ENCODE results near the gene IL17REL. TPM values are rescaled to one million over a fixed set of nuclear protein-coding genes. Genes with fewer than 3 reads are reported as not detected.

The IL17REL gene
- total and polyA plus RNA-seq, 2 of the 13 experiments (the other 11 are each of a cell fraction or from before 2014, with no cell fraction given), result not detected

- no peaks in the 10 kb centered on the region for H3K79me2 ChIP-seq (ENCODE audit: insufficient read depth, low read length)
- no peaks in the 10 kb centered on the region for H3K36me3 ChIP-seq (replicated peaks in 1 of 2; ENCODE audit: control insufficient read depth in 1 of 2, insufficient read depth in 2 of 2, low read length in 2 of 2)
- no peak for FAIRE-seq
- no peaks in the 10 kb centered on the region for H4K20me1 ChIP-seq (ENCODE audit: insufficient read depth, low read length)
- H3K9me3 ChIP-seq (ENCODE audit: low read length), result no peaks in the 10 kb centered on the region
- no peak overlapping the region for H3K4me2 ChIP-seq (ENCODE audit: low read depth, low read length)
- ChIA-PET POLR2A (no interaction called here), CTCF (ENCODE audit: low intra/inter-chr PET ratio, low total read pairs) (interaction anchor here (3.8 kb wide), 1 partner anchor 102 kb away, joined by 63 read pairs; no protein-coding TSS in a partner anchor)
- H2AFZ ChIP-seq (ENCODE audit: low read length), result no peak overlapping the region
- in situ Hi-C loops (cut with HindIII; ENCODE audit: extremely low pct_ligation_motif_present, low pct_unique_long_range_greater_than_20kb), result loop anchor here (5.0 kb wide), 2 partner anchors 100 to 265 kb away; no protein-coding TSS in a partner anchor
- intact Hi-C loops (cut with micrococcal nuclease; ENCODE audit: unreplicated experiment), result loop anchor here (5.0 to 10.0 kb wide), 2 partner anchors 40 to 267 kb away; no protein-coding TSS in a partner anchor
- WGBS (ENCODE audit: low lambda C conversion rate), result 44% methylated on average over 5 of the region's 24 CpGs
- H3K4me1 ChIP-seq (ENCODE audit: insufficient read depth, low read length), result no peaks in the 10 kb centered on the region
- H3K4me3 ChIP-seq (replicated peaks in 1 of 3; ENCODE audit: insufficient read depth in 1 of 3, low read depth in 2 of 3, low read length in 3 of 3), result no peak overlapping the region
- ATAC-seq, result no peak
- no peak for TF ChIP-seq ARID3A (IDR thresholded peaks at IDR 0.05; ENCODE audit: low read depth, low read length)
- no peak for TF ChIP-seq KLF9 (CRISPR knock-in tag; IDR thresholded peaks at IDR 0.05; ENCODE audit: low read depth)
- H3K27ac ChIP-seq (ENCODE audit: extremely low read length, insufficient read depth, low read length), result no peak overlapping the region
- BruUV-seq (replicated peaks), result no TSS peak
- DNase-seq (ENCODE audit: low spot score), result no peak
- peaks cover 11 to 61% of the 10 kb centered on the region in 2 experiments; a peak in 4 of 5 replicates for H3K27me3 ChIP-seq (ENCODE audit: control insufficient read depth in 1 of 2, insufficient read depth in 2 of 2, low read length in 2 of 2)
- no peak overlapping the region for H3K9ac ChIP-seq (ENCODE audit: insufficient read depth, low read depth, low read length)
These were observed 19.7 kb upstream of the IL17REL start for GRCh38 chr22:50032109-50032871.

GRCh38 chr22:50031189-50032091 lies 18.9 kb upstream of the IL17REL start:
- intact Hi-C loops (cut with micrococcal nuclease; ENCODE audit: unreplicated experiment), result loop anchor here (5.0 to 10.0 kb wide), 2 partner anchors 39 to 267 kb away; no protein-coding TSS in a partner anchor
- TF ChIP-seq FOSL2 (CRISPR knock-in tag; IDR thresholded peaks at IDR 0.05) (no peak), NFKB2 (CRISPR knock-in tag; IDR thresholded peaks at IDR 0.05; ENCODE audit: borderline replicate concordance) (no peak), ZNF430 (CRISPR knock-in tag; IDR thresholded peaks at IDR 0.05) (no peak), ZBTB49 (CRISPR knock-in tag; IDR thresholded peaks at IDR 0.05; ENCODE audit: borderline replicate concordance) (no peak), RXRA (CRISPR knock-in tag; IDR thresholded peaks at IDR 0.05) (no peak), ZNF326 (CRISPR knock-in tag; IDR thresholded peaks at IDR 0.05; ENCODE audit: borderline replicate concordance) (no peak), KDM2A (CRISPR knock-in tag; IDR thresholded peaks at IDR 0.05; ENCODE audit: borderline replicate concordance, low read depth) (no peak), RAD51 (IDR thresholded peaks at IDR 0.05; ENCODE audit: borderline replicate concordance) (no peak), NRL (CRISPR knock-in tag; IDR thresholded peaks at IDR 0.05; ENCODE audit: borderline replicate concordance) (no peak), BRD4 (CRISPR knock-in tag; IDR thresholded peaks at IDR 0.05) (no peak)

More at GRCh38 chr22:50031189-50032091, 18.9 kb upstream of the IL17REL start:
- H3K4me2 ChIP-seq (ENCODE audit: low read depth, low read length), result no peak overlapping the region
- DNase-seq (ENCODE audit: low spot score) (no peak), ATAC-seq (no peak), FAIRE-seq (no peak)
- WGBS (ENCODE audit: low lambda C conversion rate), result 42% methylated on average over 5 of the region's 49 CpGs
- no peaks in the 10 kb centered on the region for H3K4me1 ChIP-seq (ENCODE audit: insufficient read depth, low read length)
- no peaks in the 10 kb centered on the region for H4K20me1 ChIP-seq (ENCODE audit: insufficient read depth, low read length)
- no peak overlapping the region for H2AFZ ChIP-seq (ENCODE audit: low read length)
- no peaks in the 10 kb centered on the region for H3K36me3 ChIP-seq (replicated peaks in 1 of 2; ENCODE audit: control insufficient read depth in 1 of 2, insufficient read depth in 2 of 2, low read length in 2 of 2)
- in situ Hi-C loops (cut with HindIII; ENCODE audit: extremely low pct_ligation_motif_present, low pct_unique_long_range_greater_than_20kb), result loop anchor here (5.0 kb wide), 2 partner anchors 99 to 264 kb away; no protein-coding TSS in a partner anchor
- ChIA-PET POLR2A (no interaction called here), CTCF (ENCODE audit: low intra/inter-chr PET ratio, low total read pairs) (interaction anchor here (3.8 kb wide), 1 partner anchor 101 kb away, joined by 63 read pairs; no protein-coding TSS in a partner anchor)
- H3K4me3 ChIP-seq (replicated peaks in 1 of 3; ENCODE audit: insufficient read depth in 1 of 3, low read depth in 2 of 3, low read length in 3 of 3), result no peak overlapping the region
- no peak overlapping the region for H3K9ac ChIP-seq (ENCODE audit: insufficient read depth, low read depth, low read length)
- H3K27me3 ChIP-seq (ENCODE audit: control insufficient read depth in 1 of 2, insufficient read depth in 2 of 2, low read length in 2 of 2), result peaks cover 11 to 63% of the 10 kb centered on the region in 2 experiments
- no TSS peak for BruUV-seq (replicated peaks)
- H3K79me2 ChIP-seq (ENCODE audit: insufficient read depth, low read length), result no peaks in the 10 kb centered on the region
- H3K27ac ChIP-seq (ENCODE audit: extremely low read length, insufficient read depth, low read length), result no peak overlapping the region
- H3K9me3 ChIP-seq (ENCODE audit: low read length), result no peaks in the 10 kb centered on the region

Data from HepG2 (cell line).